Osteoblast (primary cell): ENCODE results near the gene OCA2. TPM values are rescaled to one million over a fixed set of nuclear protein-coding genes. Genes with fewer than 3 reads are reported as not detected.

Experiments used
- DNase-seq: peaks from one replicate; pipeline ENCODE4 v3.0.0; 2011; ENCODE audit warnings: low spot score, mixed read lengths; ENCODE audit not compliant: insufficient read length; ENCODE audit errors: missing footprints
- H2AFZ ChIP-seq: 2 replicates; pipeline ENCODE4 v1.6.0; 2011; ENCODE audit warnings: mild to moderate bottlenecking, low read length
- H3K27ac ChIP-seq: 2 replicates; pipeline ENCODE4 v1.5.1; 2011; ENCODE audit warnings: mild to moderate bottlenecking, low read depth, low read length, moderate library complexity
- H3K27me3 ChIP-seq: 2 replicates; pipeline ENCODE4 v1.6.0; 2012; ENCODE audit warnings: mild to moderate bottlenecking, control low read depth, inconsistent platforms, low read length, moderate library complexity; ENCODE audit not compliant: insufficient read depth
- H3K36me3 ChIP-seq: 2 replicates; pipeline ENCODE4 v1.5.1; 2011; ENCODE audit warnings: mild to moderate bottlenecking, low read length, control low read depth, moderate library complexity; ENCODE audit not compliant: insufficient read depth
- H3K4me1 ChIP-seq: 2 replicates; pipeline ENCODE4 v1.5.1; 2011; ENCODE audit warnings: mild to moderate bottlenecking, low read length, control low read depth, moderate library complexity; ENCODE audit not compliant: insufficient read depth
- H3K4me2 ChIP-seq: 2 replicates; pipeline ENCODE4 v1.6.0; 2011; ENCODE audit warnings: mild to moderate bottlenecking, low read length; ENCODE audit not compliant: insufficient read depth
- H3K4me3 ChIP-seq: fragments of 200-600 bp; sonication (generic); 3 replicates; pipeline ENCODE4 v1.5.1; 2012; ENCODE audit warnings: mild to moderate bottlenecking, low read length, inconsistent platforms; ENCODE audit not compliant: insufficient read depth
- H3K79me2 ChIP-seq: 2 replicates; pipeline ENCODE4 v1.6.0; 2012; ENCODE audit warnings: mild to moderate bottlenecking, low read length, control low read depth, inconsistent platforms; ENCODE audit not compliant: insufficient read depth
- H3K9me3 ChIP-seq: 2 replicates; pipeline ENCODE4 v1.5.1; 2011; ENCODE audit warnings: low read depth, low read length, control low read depth
- H4K20me1 ChIP-seq: 2 replicates; pipeline ENCODE4 v1.6.0; 2012; ENCODE audit warnings: mild to moderate bottlenecking, low read length, control low read depth; ENCODE audit not compliant: insufficient read depth
- total RNA-seq: library from RNA; depleted of rRNA; stranded (reverse); fragments of >200 nt; gene quantifications from 2 replicates; pipeline ENCODE4 v1.2.3, GENCODE V29; 2012
- TF ChIP-seq, protein P1 (sequence below): IDR thresholded peaks from 2 replicates; pipeline ENCODE4 v1.5.1; 2011; ENCODE audit warnings: mild to moderate bottlenecking, low read depth, low read length, moderate library complexity; ENCODE audit errors: extremely low read depth

OCA2 gene
- total RNA-seq, 1 donor: not detected

DNA sequence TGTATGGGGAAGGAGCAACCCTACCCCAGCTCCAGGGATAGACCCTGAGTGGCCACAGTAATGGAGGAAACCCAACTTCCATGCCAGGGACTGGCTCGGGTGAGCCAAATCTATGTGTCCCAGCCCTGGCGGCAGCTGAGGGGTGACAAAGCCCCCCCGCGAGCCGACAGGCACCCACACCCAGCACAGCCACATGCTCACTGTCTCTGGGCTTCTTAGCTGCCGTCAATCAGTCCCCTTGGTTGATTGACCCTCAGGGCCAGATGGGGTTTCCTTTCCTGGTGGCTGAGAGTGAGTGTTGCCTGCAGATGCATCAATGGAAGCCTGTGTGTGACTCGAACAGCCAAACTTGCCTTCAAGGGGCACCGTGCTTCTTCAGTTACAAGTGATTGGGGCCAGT is 2.1 kb upstream of the OCA2 start:
- no peaks in the 10 kb centered on the region for H4K20me1 ChIP-seq
- H2AFZ ChIP-seq: no peak overlapping the region
- no peak overlapping the region for H3K27ac ChIP-seq
- peak; percentile 69 for DNase-seq
- H3K4me3 ChIP-seq: no peak overlapping the region
- TF ChIP-seq, protein P1, sequence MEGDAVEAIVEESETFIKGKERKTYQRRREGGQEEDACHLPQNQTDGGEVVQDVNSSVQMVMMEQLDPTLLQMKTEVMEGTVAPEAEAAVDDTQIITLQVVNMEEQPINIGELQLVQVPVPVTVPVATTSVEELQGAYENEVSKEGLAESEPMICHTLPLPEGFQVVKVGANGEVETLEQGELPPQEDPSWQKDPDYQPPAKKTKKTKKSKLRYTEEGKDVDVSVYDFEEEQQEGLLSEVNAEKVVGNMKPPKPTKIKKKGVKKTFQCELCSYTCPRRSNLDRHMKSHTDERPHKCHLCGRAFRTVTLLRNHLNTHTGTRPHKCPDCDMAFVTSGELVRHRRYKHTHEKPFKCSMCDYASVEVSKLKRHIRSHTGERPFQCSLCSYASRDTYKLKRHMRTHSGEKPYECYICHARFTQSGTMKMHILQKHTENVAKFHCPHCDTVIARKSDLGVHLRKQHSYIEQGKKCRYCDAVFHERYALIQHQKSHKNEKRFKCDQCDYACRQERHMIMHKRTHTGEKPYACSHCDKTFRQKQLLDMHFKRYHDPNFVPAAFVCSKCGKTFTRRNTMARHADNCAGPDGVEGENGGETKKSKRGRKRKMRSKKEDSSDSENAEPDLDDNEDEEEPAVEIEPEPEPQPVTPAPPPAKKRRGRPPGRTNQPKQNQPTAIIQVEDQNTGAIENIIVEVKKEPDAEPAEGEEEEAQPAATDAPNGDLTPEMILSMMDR: no peak
- no peak overlapping the region for H3K4me2 ChIP-seq
- H3K79me2 ChIP-seq: no peaks in the 10 kb centered on the region
- no peaks in the 10 kb centered on the region for H3K9me3 ChIP-seq
- H3K36me3 ChIP-seq: no peaks in the 10 kb centered on the region
- H3K27me3 ChIP-seq: peaks cover 42% of the 10 kb centered on the region
- H3K4me1 ChIP-seq: peaks cover 5% of the 10 kb centered on the region

DNA sequence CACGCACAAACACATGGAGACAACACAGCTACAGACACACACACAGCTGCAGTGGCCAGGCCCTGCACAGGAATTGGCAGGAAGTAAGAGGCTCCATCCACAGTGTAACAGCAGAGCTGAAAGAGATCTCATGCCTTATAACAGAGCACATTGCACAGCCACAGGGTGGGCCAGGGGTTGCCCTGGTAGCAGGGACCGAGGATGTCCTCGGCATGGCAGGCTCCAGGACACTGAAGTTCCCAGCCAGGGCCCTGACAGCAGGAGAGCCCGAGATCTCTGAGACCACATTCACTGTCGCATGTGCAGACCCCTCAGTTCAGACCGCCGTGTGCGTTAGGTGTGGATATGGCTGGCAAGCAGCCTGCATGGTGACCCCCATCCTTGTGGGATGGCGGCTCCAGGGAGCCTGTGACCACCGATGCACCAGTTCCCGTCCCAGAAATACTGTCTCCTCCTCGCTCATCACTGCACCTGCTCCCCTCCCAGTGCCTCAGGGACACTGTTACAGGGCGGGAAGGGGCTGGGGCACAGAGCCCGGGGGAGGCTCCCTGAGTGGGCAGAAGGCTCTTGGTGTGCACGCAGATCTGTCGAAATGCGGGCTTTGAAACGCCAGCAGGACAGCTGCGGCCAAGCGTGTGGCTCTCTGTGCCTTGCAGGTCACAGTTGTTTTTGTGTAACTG is 1.5 kb upstream of the OCA2 start:
- Histone ChIP-seq H3K36me3 (no peaks in the 10 kb centered on the region), H3K4me1 (peaks cover 11% of the 10 kb centered on the region), H3K79me2 (no peaks in the 10 kb centered on the region), H3K9me3 (no peaks in the 10 kb centered on the region), H3K4me2 (no peak overlapping the region), H3K27ac (no peak overlapping the region), H3K27me3 (peaks cover 47% of the 10 kb centered on the region), H2AFZ (no peak overlapping the region), H3K4me3 (no peak overlapping the region), H4K20me1 (no peaks in the 10 kb centered on the region)
- TF ChIP-seq, protein P1: no peak
- DNase-seq: peak; percentile 72

DNA sequence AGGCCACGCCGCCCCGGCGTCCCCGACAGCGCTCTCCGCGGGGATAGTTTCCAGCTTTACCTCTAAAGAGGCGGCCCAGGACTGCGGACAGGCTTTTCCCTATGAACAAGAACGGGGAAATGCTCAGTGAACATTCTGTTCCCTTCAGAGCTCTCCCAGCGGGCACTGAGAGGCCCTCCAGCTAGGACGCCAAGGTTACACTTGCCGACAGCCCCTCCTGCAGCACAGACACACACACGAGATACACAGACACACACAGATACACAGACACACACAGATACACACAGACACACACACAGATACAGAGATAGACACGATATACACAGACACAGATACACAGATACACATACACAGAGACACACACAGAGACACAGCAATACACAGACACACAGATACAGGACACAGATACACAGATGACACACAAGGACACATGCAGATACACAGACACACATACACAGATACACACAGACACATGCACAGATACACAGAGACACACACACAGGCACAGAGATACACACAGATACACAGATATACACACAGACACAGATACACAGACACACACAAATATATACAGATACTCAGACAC is 533 bp upstream of the OCA2 start:
- H3K4me3 ChIP-seq: no peak overlapping the region
- TF ChIP-seq, protein P1: no peak
- no peak overlapping the region for H3K4me2 ChIP-seq
- H3K79me2 ChIP-seq: no peaks in the 10 kb centered on the region
- H3K36me3 ChIP-seq: no peaks in the 10 kb centered on the region
- no peaks in the 10 kb centered on the region for H4K20me1 ChIP-seq
- H3K27me3 ChIP-seq: peaks cover 52% of the 10 kb centered on the region
- no peaks in the 10 kb centered on the region for H3K9me3 ChIP-seq
- H3K4me1 ChIP-seq: peaks cover 12% of the 10 kb centered on the region
- no peak overlapping the region for H3K27ac ChIP-seq
- DNase-seq: no peak
- H2AFZ ChIP-seq: no peak overlapping the region

DNA sequence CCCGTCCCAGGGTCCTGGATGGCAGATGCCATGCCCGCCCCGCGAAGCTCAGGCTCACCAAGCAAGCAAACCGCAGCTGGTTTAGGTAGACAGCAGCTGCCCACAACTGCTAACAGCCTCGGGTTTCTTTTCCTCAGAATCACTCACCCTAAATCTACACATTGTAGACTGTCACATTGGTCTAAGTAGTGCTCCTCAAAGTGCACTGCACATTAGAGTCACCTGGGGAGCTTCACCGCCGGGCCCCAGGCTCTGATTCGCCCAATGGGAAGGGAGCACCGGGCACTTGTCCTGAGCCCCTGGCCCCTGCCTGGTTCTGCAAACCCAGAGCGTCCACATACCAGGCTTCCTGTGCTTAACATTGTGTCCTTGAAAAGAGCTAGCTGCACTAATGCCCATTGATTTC is 752 bp downstream of the OCA2 start:
- peaks cover 12% of the 10 kb centered on the region for H3K4me1 ChIP-seq
- no peak for DNase-seq
- H3K79me2 ChIP-seq: no peaks in the 10 kb centered on the region
- no peak overlapping the region for H3K4me3 ChIP-seq
- no peaks in the 10 kb centered on the region for H3K9me3 ChIP-seq
- no peaks in the 10 kb centered on the region for H3K36me3 ChIP-seq
- no peak overlapping the region for H3K4me2 ChIP-seq
- H4K20me1 ChIP-seq: no peaks in the 10 kb centered on the region
- H3K27ac ChIP-seq: no peak overlapping the region
- H3K27me3 ChIP-seq: peaks cover 52% of the 10 kb centered on the region
- TF ChIP-seq, protein P1: no peak
- H2AFZ ChIP-seq: no peak overlapping the region
